Stimulated activated naive CD4-positive, alpha-beta T cell treated with Interleukin-2 at 50 U/mL for 16 hours (primary cell): ENCODE results near the gene NRAS.

ENCODE experiments used
- DNase-seq: peaks from one replicate; lab custom pipeline; 2025; lab: John Stamatoyannopoulos, UW

NRAS gene

GRCh38 chr1:114725230-114725629 is 8.7 kb upstream of the NRAS start:
- no peak for DNase-seq

- no peak for DNase-seq
Observed at GRCh38 chr1:114723915-114724314, 7.3 kb upstream of the NRAS start.

- DNase-seq, result no peak
Observed at GRCh38 chr1:114723457-114723856, 6.9 kb upstream of the NRAS start.

- no peak for DNase-seq
Observed at GRCh38 chr1:114720492-114720891, 3.9 kb upstream of the NRAS start.

GRCh38 chr1:114719424-114719787 is 2.8 kb upstream of the NRAS start:
- DNase-seq, result no peak

GRCh38 chr1:114718661-114719423 is 2.3 kb upstream of the NRAS start:
- DNase-seq, result no peak

- no peak for DNase-seq
Observed at GRCh38 chr1:114715952-114716303, 643 bp downstream of the NRAS start.

GRCh38 chr1:114712977-114713376 is 3.6 kb downstream of the NRAS start:
- no peak for DNase-seq

- DNase-seq, result no peak
Observed at GRCh38 chr1:114710360-114710759, 6.2 kb downstream of the NRAS start.

GRCh38 chr1:114707604-114708003 is 9.0 kb downstream of the NRAS start:
- DNase-seq, result no peak

- no peak for DNase-seq
Observed at GRCh38 chr1:114703242-114703641, 13.3 kb downstream of the NRAS start.

- no peak for DNase-seq
Observed at GRCh38 chr1:114702737-114703136, 13.8 kb downstream of the NRAS start.

- DNase-seq, result no peak
Observed at GRCh38 chr1:114701931-114702330, 14.6 kb downstream of the NRAS start.

GRCh38 chr1:114700036-114700600 is 16.5 kb downstream of the NRAS start:
- DNase-seq, result no peak

- DNase-seq, result no peak
Observed at GRCh38 chr1:114696810-114697209, 19.8 kb downstream of the NRAS start.

GRCh38 chr1:114695430-114696058 is 21.0 kb downstream of the NRAS start, which contains the start of gene AMPD1:
AMPD1 (minus strand) TSS chr1:114695546; CDS start chr1:114695471, 75 bp downstream.
- no peak for DNase-seq

GRCh38 chr1:114694540-114695310 is 21.8 kb downstream of the NRAS start:
- DNase-seq, result no peak

- no peak for DNase-seq
Observed at GRCh38 chr1:114692947-114693346, 23.6 kb downstream of the NRAS start.

GRCh38 chr1:114691061-114691460 is 25.5 kb downstream of the NRAS start:
- no peak for DNase-seq

GRCh38 chr1:114690148-114690547 is 26.4 kb downstream of the NRAS start:
- DNase-seq, result no peak

GRCh38 chr1:114688526-114688925 is 28.0 kb downstream of the NRAS start:
- DNase-seq, result no peak

GRCh38 chr1:114685851-114686250 is 30.7 kb downstream of the NRAS start:
- no peak for DNase-seq

GRCh38 chr1:114677691-114678090 is 38.9 kb downstream of the NRAS start:
- no peak for DNase-seq
